OCI-LY7 (cell line): ENCODE results near the gene GRIK2. TPM values are rescaled to one million over a fixed set of nuclear protein-coding genes. Genes with fewer than 3 reads are reported as not detected.

ENCODE experiments used
- BruUV-seq: library from RNA; stranded (reverse); fragments of 400-500 nt; replicated peaks from 2 replicates; lab custom pipeline; 2021; lab: Mats Ljungman, UMichigan
- CTCF ChIA-PET: fragments of 300-600 bp; sonication (Branson Sonifier 250); formaldehyde crosslinking; loops from one replicate; lab custom pipeline; 2022; ENCODE audit warnings: antibody characterized with exemption; ENCODE audit not compliant: unreplicated experiment; lab: Charles Lee
- POLR2A ChIA-PET: fragments of 300-600 bp; sonication (Branson Sonifier 250); formaldehyde crosslinking; loops from one replicate; lab custom pipeline; 2022; ENCODE audit warnings: antibody characterized with exemption; lab: Charles Lee
- DNase-seq: peaks from one replicate; pipeline ENCODE4 v3.0.0-alpha.2; 2015; ENCODE audit warnings: low spot score
- H2AFZ ChIP-seq: fragments of 200-600 bp; sonication (generic), shearing (Covaris generic); 2 replicates; pipeline ENCODE4 v1.6.1; 2014; ENCODE audit warnings: mild to moderate bottlenecking, antibody characterized with exemption, low read length, moderate library complexity
- H3K27ac ChIP-seq: fragments of 200-600 bp; sonication (generic); 2 replicates; pipeline ENCODE4 v1.5.1; 2014; ENCODE audit warnings: mixed run types, low read depth, mild to moderate bottlenecking, moderate library complexity, low read length, inconsistent platforms; ENCODE audit not compliant: poor library complexity, severe bottlenecking
- H3K36me3 ChIP-seq: fragments of 200-600 bp; sonication (generic); 2 replicates; pipeline ENCODE4 v1.6.1; 2014; ENCODE audit warnings: mild to moderate bottlenecking, antibody characterized with exemption, low read length, moderate library complexity, mixed read lengths; ENCODE audit not compliant: insufficient read depth
- H3K4me1 ChIP-seq: fragments of 200-600 bp; sonication (generic); 2 replicates; pipeline ENCODE4 v1.5.1; 2014; ENCODE audit warnings: mild to moderate bottlenecking, low read length; ENCODE audit not compliant: insufficient read depth, poor library complexity, severe bottlenecking
- H3K4me2 ChIP-seq: fragments of 200-600 bp; sonication (generic); 2 replicates; pipeline ENCODE4 v1.6.1; 2014; ENCODE audit warnings: mild to moderate bottlenecking, low read length
- H3K4me3 ChIP-seq: fragments of 200-600 bp; sonication (generic); 2 replicates; pipeline ENCODE4 v1.5.1; 2014; ENCODE audit warnings: mild to moderate bottlenecking, low read depth, low read length; ENCODE audit not compliant: poor library complexity, severe bottlenecking
- H3K79me2 ChIP-seq: fragments of 200-600 bp; sonication (generic); 2 replicates; pipeline ENCODE4 v1.6.1; 2016; ENCODE audit warnings: low read depth, mild to moderate bottlenecking, low read length, moderate library complexity, mixed read lengths; ENCODE audit not compliant: insufficient read depth
- H3K9me2 ChIP-seq: fragments of 200-600 bp; sonication (generic); 2 replicates; pipeline ENCODE4 v1.6.1; 2016; ENCODE audit warnings: mild to moderate bottlenecking, low read length, mixed read lengths; ENCODE audit not compliant: insufficient read depth
- H3K9me3 ChIP-seq: fragments of 200-600 bp; sonication (generic); 2 replicates; pipeline ENCODE4 v1.6.1; 2014; ENCODE audit warnings: mild to moderate bottlenecking, mixed run types, low read length, mixed read lengths
- H4K20me1 ChIP-seq: fragments of 200-600 bp; sonication (generic); 2 replicates; pipeline ENCODE4 v1.6.1; 2014; ENCODE audit warnings: mild to moderate bottlenecking, antibody characterized with exemption, low read length, moderate library complexity, mixed read lengths; ENCODE audit not compliant: insufficient read depth
- CTCF ChIP-seq: fragments of 200-600 bp; sonication (generic); conservative IDR thresholded peaks from 2 replicates; pipeline ENCODE4 v1.5.1; 2014; ENCODE audit warnings: mild to moderate bottlenecking, antibody characterized with exemption, low read length, moderate library complexity, mixed read lengths
- EZH2phosphoT487 ChIP-seq: fragments of 200-600 bp; sonication (generic); IDR thresholded peaks from 2 replicates; pipeline ENCODE4 v1.6.1; 2018; ENCODE audit warnings: low read depth, borderline replicate concordance, mild to moderate bottlenecking, mixed run types, antibody characterized with exemption, low read length, moderate library complexity, mixed read lengths
- intact Hi-C: fragments of 100-400 bp; cut with micrococcal nuclease; formaldehyde crosslinking; loops from one replicate; pipeline ENCODE4 v1.10.0; 2022; ENCODE audit not compliant: unreplicated experiment
- total RNA-seq, 2 experiments: library from RNA; depleted of rRNA in 1 of 2; stranded (reverse); fragments of >200 nt in 1 of 2; shearing (Covaris generic) in 1 of 2; gene quantifications; 2 replicates each; pipeline ENCODE4 v1.2.3, GENCODE V29; 2014 to 2022

The GRIK2 gene
- total RNA-seq, 2 experiments from 2014 or later: not detected

DNA sequence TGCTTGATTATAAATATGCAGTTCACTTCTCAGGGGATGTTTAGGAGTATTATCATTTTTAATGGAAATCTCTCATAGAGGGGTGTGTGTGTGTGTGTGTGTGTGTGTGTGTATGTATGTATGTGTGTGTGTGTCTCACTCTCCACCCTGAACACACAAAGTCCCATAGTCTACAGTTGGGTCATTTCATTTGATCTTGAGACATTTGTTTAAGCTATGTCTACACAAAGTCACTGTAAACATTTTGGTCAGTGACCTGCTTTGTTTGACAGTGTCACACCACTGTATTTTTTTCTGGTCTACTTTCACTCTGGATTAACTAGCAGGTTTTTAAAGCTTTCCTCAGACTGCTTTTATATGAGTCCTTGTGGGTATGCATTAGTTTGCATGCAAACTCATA lies 215.2 kb downstream of the GRIK2 start:
- no peaks in the 10 kb centered on the region for H3K79me2 ChIP-seq
- H3K9me2 ChIP-seq: no peaks in the 10 kb centered on the region
- no peak overlapping the region for H3K4me3 ChIP-seq
- no TSS peak for BruUV-seq
- DNase-seq: no peak
- no peak overlapping the region for H3K4me2 ChIP-seq
- ChIA-PET CTCF (no interaction called here), POLR2A (interaction anchor here (1.4 kb wide), 1 partner anchor 9 kb away, joined by 3 read pairs; no protein-coding TSS in a partner anchor)
- no peaks in the 10 kb centered on the region for H3K4me1 ChIP-seq
- no peaks in the 10 kb centered on the region for H4K20me1 ChIP-seq
- H3K36me3 ChIP-seq: no peaks in the 10 kb centered on the region
- TF ChIP-seq CTCF (no peak), EZH2phosphoT487 (no peak)
- H3K27ac ChIP-seq: no peak overlapping the region
- H2AFZ ChIP-seq: no peak overlapping the region
- intact Hi-C loops: no loop called here
- no peaks in the 10 kb centered on the region for H3K9me3 ChIP-seq

DNA sequence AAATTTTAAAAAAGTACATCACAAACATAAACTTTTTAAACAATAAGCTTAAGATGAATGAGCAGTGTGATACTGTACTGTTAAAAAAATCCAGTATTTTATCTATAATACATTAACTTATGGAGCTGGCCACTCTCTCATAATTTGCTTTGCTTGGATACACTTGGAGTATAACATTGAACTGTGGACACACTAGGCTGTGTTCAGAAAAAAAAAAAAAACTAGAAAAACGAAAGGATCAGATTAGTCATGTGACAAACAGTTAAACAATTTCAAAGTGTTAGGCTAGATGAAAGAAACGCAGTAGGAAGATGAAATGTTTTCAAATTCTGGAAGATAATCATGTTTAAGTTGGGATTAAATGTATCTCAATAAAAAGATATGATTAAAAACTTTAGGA lies 220.0 kb downstream of the GRIK2 start:
- no peak overlapping the region for H3K4me3 ChIP-seq
- ChIA-PET CTCF (no interaction called here), POLR2A (interaction anchor here (1.0 kb wide), 1 partner anchor 10 kb away, joined by 5 read pairs; no protein-coding TSS in a partner anchor)
- no peak overlapping the region for H3K4me2 ChIP-seq
- H3K9me3 ChIP-seq: no peaks in the 10 kb centered on the region
- H3K27ac ChIP-seq: no peak overlapping the region
- no peaks in the 10 kb centered on the region for H3K9me2 ChIP-seq
- intact Hi-C loops: no loop called here
- H2AFZ ChIP-seq: no peak overlapping the region
- no peak for DNase-seq
- BruUV-seq: no TSS peak
- no peaks in the 10 kb centered on the region for H3K36me3 ChIP-seq
- H3K4me1 ChIP-seq: no peaks in the 10 kb centered on the region
- H3K79me2 ChIP-seq: no peaks in the 10 kb centered on the region
- TF ChIP-seq EZH2phosphoT487 (no peak), CTCF (no peak)
- H4K20me1 ChIP-seq: no peaks in the 10 kb centered on the region

- Histone ChIP-seq H3K79me2 (no peaks in the 10 kb centered on the region), H3K36me3 (no peaks in the 10 kb centered on the region), H4K20me1 (no peaks in the 10 kb centered on the region), H3K4me3 (no peak overlapping the region), H3K4me1 (no peaks in the 10 kb centered on the region), H3K9me2 (no peaks in the 10 kb centered on the region), H3K4me2 (no peak overlapping the region), H3K27ac (no peak overlapping the region), H2AFZ (no peak overlapping the region), H3K9me3 (no peaks in the 10 kb centered on the region)
- BruUV-seq: no TSS peak
- no peak for DNase-seq
- intact Hi-C loops: no loop called here
- TF ChIP-seq CTCF: no peak
- no peak for TF ChIP-seq EZH2phosphoT487
- ChIA-PET CTCF (no interaction called here), POLR2A (no interaction called here)
Measured at GRCh38 chr6:101614774-101615173, 221.3 kb downstream of the GRIK2 start.
